HepG2 (cell line): Measurements from ENCODE around the gene CASTOR1. TPM values are rescaled to one million over a fixed set of nuclear protein-coding genes. Genes with fewer than 3 reads are reported as not detected.

Experiments used
- ATAC-seq: fragments of 200-7000 bp; cut with Tn5 transposase; 3 replicates; pipeline ENCODE4 v1.9.1; 2020; ENCODE audit warnings: mild to moderate bottlenecking, moderate library complexity
- BruUV-seq: library from RNA; stranded (reverse); fragments of 400-500 nt; replicated peaks from 2 replicates; lab custom pipeline; 2021; lab: Mats Ljungman, UMichigan
- CTCF ChIA-PET: fragments of 300-600 bp; formaldehyde crosslinking; extraction: SDS; loops from one replicate; lab custom pipeline; 2021; ENCODE audit warnings: low total read pairs, inconsistent platforms, low intra/inter-chr PET ratio; lab: Yijun Ruan, JAX
- POLR2A ChIA-PET: fragments of 350-600 bp; sonication (Branson Sonifier 250); formaldehyde crosslinking; loops from one replicate; lab custom pipeline; 2020; ENCODE audit warnings: antibody characterized with exemption, inconsistent platforms; lab: Yijun Ruan, JAX
- DNase-seq: peaks from one replicate; pipeline ENCODE4 v3.0.0-alpha.2; 2015; ENCODE audit warnings: low spot score
- FAIRE-seq: peaks from 3 replicates; lab custom pipeline; 2011; peaks lifted over from hg19 to GRCh38; lab: Jason Lieb, UNC
- H2AFZ ChIP-seq: one replicate; pipeline ENCODE4 v1.6.1; 2011; ENCODE audit warnings: low read length, inconsistent platforms
- H3K27ac ChIP-seq: fragments of 300-600 bp; 3 replicates; pipeline ENCODE4 v1.8.0; 2011; ENCODE audit warnings: mixed run types, mild to moderate bottlenecking, mixed read lengths, low read length, inconsistent platforms; ENCODE audit not compliant: insufficient read depth; ENCODE audit errors: extremely low read length
- H3K27me3 ChIP-seq, 2 experiments: fragments of 200-600 bp in 1 of 2; 2 replicates in 1 of 2; 3 replicates in 1 of 2; pipeline versions ENCODE4 v1.6.0 to v1.8.0; 2011; ENCODE audit warnings: low read length in 2 of 2, mild to moderate bottlenecking in 2 of 2, moderate library complexity in 2 of 2, inconsistent platforms in 1 of 2; ENCODE audit not compliant: insufficient read depth in 2 of 2, control insufficient read depth in 1 of 2
- H3K36me3 ChIP-seq, 2 experiments: fragments of 200-600 bp in 1 of 2; replicated peaks in 1 of 2; 2 replicates in 1 of 2; 3 replicates in 1 of 2; pipeline versions ENCODE4 v1.5.1 to v1.8.0; 2011; ENCODE audit warnings: low read length in 2 of 2, inconsistent platforms in 1 of 2; ENCODE audit not compliant: insufficient read depth in 2 of 2, control insufficient read depth in 1 of 2
- H3K4me1 ChIP-seq: 2 replicates; pipeline ENCODE4 v1.5.1; 2012; ENCODE audit warnings: low read length, inconsistent platforms; ENCODE audit not compliant: insufficient read depth
- H3K4me2 ChIP-seq: 2 replicates; pipeline ENCODE4 v1.6.0; 2011; ENCODE audit warnings: low read depth, low read length, inconsistent platforms
- H3K4me3 ChIP-seq, 3 experiments: fragments of 200-600 bp in 1 of 3; sonication (generic), shearing (Covaris generic) in 1 of 3; replicated peaks in 1 of 3; 2 replicates each; pipeline ENCODE4 v1.5.1; 2011 to 2016; ENCODE audit warnings: low read length in 3 of 3, inconsistent platforms in 2 of 3, low read depth in 2 of 3, mild to moderate bottlenecking in 2 of 3, control low read depth in 1 of 3, mixed read lengths in 1 of 3; ENCODE audit not compliant: insufficient read depth in 1 of 3
- H3K79me2 ChIP-seq: one replicate; pipeline ENCODE4 v1.6.1; 2011; ENCODE audit warnings: low read length, inconsistent platforms; ENCODE audit not compliant: insufficient read depth
- H3K9ac ChIP-seq: 2 replicates; pipeline ENCODE4 v1.6.0; 2011; ENCODE audit warnings: mild to moderate bottlenecking, low read depth, low read length, inconsistent platforms; ENCODE audit not compliant: insufficient read depth
- H3K9me3 ChIP-seq: 2 replicates; pipeline ENCODE4 v1.5.1; 2012; ENCODE audit warnings: mild to moderate bottlenecking, low read length
- H4K20me1 ChIP-seq: 2 replicates; pipeline ENCODE4 v1.6.0; 2011; ENCODE audit warnings: inconsistent platforms, mild to moderate bottlenecking, low read length, moderate library complexity; ENCODE audit not compliant: insufficient read depth
- HMGA1 ChIP-seq: sonication (generic); formaldehyde crosslinking; conservative IDR thresholded peaks from 2 replicates; pipeline ENCODE4 v1.4.0; 2020; ENCODE audit warnings: missing genetic modification reagents
- MBNL3 ChIP-seq: fragments of 250-450 bp; sonication (Bioruptor Pico); conservative IDR thresholded peaks from 2 replicates; pipeline ENCODE4 v1.8.0; 2022; ENCODE audit warnings: mild to moderate bottlenecking, inconsistent platforms
- PRPF4 ChIP-seq: fragments of 200-400 bp; formaldehyde crosslinking; IDR thresholded peaks from 2 replicates; pipeline ENCODE4 v1.6.1; 2016; ENCODE audit warnings: low read length, low read depth; ENCODE audit not compliant: poor library complexity, severe bottlenecking
- RBFOX2 ChIP-seq: fragments of 200-400 bp; formaldehyde crosslinking; IDR thresholded peaks from 2 replicates; pipeline ENCODE4 v1.6.1; 2017; ENCODE audit warnings: low read depth, mild to moderate bottlenecking, low read length
- RFX1 ChIP-seq: fragments of 450-650 bp; IDR thresholded peaks from 2 replicates; pipeline ENCODE4 v1.6.1; 2017
- RFX3 ChIP-seq: IDR thresholded peaks from 2 replicates; pipeline ENCODE4 v1.6.1; 2016; ENCODE audit warnings: missing biosample characterization, missing genetic modification reagents
- WIZ ChIP-seq: sonication (generic); formaldehyde crosslinking; IDR thresholded peaks from 2 replicates; pipeline ENCODE4 v1.5.1; 2020; ENCODE audit warnings: mild to moderate bottlenecking, missing genetic modification reagents
- WGBS: methylation state at CpG from one replicate; pipeline ENCODE4 v1.1.6; 2017; ENCODE audit warnings: low lambda C conversion rate; 5-methylcytosine and 5-hydroxymethylcytosine counted together
- in situ Hi-C: cut with HindIII; loops from 2 replicates; pipeline ENCODE4 v1.10.0; 2017; ENCODE audit warnings: low pct_unique_long_range_greater_than_20kb; ENCODE audit not compliant: extremely low pct_ligation_motif_present
- intact Hi-C: fragments of 100-400 bp; cut with micrococcal nuclease; formaldehyde crosslinking; loops from one replicate; pipeline ENCODE4 v1.10.0; 2022; ENCODE audit not compliant: unreplicated experiment
- polyA plus RNA-seq, 8 experiments: library from polyadenylated mRNA; depleted of rRNA in 3 of 8; stranded (reverse) in 7 of 8; unstranded in 1 of 8; fragments of >200 nt; fragmentation: Illumina TruSeq in 4 of 8; extraction: Trizol in 4 of 8; gene quantifications; 2 replicates each; pipeline versions ENCODE4 v1.2.1 to v1.2.3, GENCODE V29; 2011 to 2016; ENCODE audit warnings: low read depth in 4 of 8, missing spikeins in 1 of 8, mixed read lengths in 1 of 8; ENCODE audit not compliant: insufficient read depth in 1 of 8
- total RNA-seq, 5 experiments: library from RNA; depleted of rRNA; stranded (reverse); fragments of >200 nt; fragmentation: Illumina TruSeq; extraction: Trizol; gene quantifications; 2 replicates each; pipeline ENCODE4 v1.2.3, GENCODE V29; 2016; ENCODE audit warnings: low read depth in 1 of 5
- TF ChIP-seq, protein P1 (sequence below), 2 experiments: sonication (generic) in 1 of 2; formaldehyde crosslinking in 1 of 2; IDR thresholded peaks; 2 replicates each; pipeline versions ENCODE4 v1.4.0 to v1.6.1; 2016 to 2020; ENCODE audit warnings: borderline replicate concordance in 1 of 2, low read depth in 1 of 2, mild to moderate bottlenecking in 1 of 2, missing genetic modification reagents in 1 of 2

Gene CASTOR1
- total and polyA plus RNA-seq, 2 of the 13 experiments (the other 11 are each of a cell fraction or from before 2014, with no cell fraction given) = 2.6 to 4.4 TPM

DNA sequence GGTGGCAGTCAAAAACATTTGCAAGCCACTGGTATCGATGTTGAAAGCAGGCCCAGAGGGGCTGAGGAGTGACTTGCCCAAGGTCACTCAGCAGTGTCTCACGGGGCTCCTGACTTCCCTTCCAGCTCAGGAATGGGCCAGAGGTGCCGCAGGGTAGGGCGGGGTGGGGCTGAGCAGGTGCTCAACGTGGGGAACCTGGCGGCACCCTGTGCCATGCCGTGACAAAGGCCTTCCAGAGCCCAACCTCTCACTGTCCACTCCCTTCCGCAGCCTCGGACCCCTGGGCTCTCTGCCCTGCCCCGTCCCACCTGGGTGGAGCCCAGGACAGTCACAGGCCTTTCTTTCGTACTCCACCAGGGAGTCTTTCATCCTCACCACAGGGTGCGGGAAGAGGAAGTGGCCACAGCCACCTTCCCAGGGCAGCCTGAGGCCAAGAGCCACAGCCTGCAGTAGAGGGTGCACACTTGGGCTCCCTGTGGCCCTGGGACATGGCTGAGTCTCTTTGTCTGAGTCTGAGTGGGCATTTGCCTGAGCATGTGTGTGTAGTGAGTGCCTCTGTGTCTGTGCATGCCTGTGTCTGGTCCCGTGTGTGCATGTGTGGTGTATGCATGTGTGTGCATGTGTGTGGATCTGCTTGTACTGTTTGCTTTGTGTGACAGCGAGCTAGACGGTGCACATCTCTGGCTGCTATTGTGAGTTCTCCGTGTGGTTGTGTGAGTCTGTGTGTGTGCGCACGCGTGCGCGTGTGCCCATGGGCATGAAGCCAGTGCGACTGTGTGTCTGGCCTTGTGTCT, 36.7 kb downstream of the CASTOR1 start:
- Histone ChIP-seq H3K4me2 (no peak overlapping the region), H3K9me3 (no peaks in the 10 kb centered on the region), H3K27me3 (peaks cover 0 to 4% of the 10 kb centered on the region in 2 experiments; a peak in 1 of 5 replicates), H3K79me2 (no peaks in the 10 kb centered on the region), H3K36me3 (no peaks in the 10 kb centered on the region), H3K27ac (no peak overlapping the region), H4K20me1 (no peaks in the 10 kb centered on the region), H3K4me3 (no peak overlapping the region), H2AFZ (no peak overlapping the region), H3K9ac (no peak overlapping the region), H3K4me1 (peaks cover 67% of the 10 kb centered on the region)
- WGBS = 86% methylated on average over 11 of the region's 22 CpGs
- intact Hi-C loops (no loop called here), in situ Hi-C loops (no loop called here)
- ChIA-PET POLR2A (no interaction called here), CTCF (no interaction called here)
- FAIRE-seq = no peak
- DNase-seq = no peak
- no TSS peak for BruUV-seq
- ATAC-seq = no peak
- no peak for TF ChIP-seq RFX3 (CRISPR knock-in tag)
- no peak for TF ChIP-seq HMGA1 (CRISPR knock-in tag)
- TF ChIP-seq WIZ (CRISPR knock-in tag) = no peak
- TF ChIP-seq PRPF4 = no peak
- no peak for TF ChIP-seq RFX1
- TF ChIP-seq, protein P1, sequence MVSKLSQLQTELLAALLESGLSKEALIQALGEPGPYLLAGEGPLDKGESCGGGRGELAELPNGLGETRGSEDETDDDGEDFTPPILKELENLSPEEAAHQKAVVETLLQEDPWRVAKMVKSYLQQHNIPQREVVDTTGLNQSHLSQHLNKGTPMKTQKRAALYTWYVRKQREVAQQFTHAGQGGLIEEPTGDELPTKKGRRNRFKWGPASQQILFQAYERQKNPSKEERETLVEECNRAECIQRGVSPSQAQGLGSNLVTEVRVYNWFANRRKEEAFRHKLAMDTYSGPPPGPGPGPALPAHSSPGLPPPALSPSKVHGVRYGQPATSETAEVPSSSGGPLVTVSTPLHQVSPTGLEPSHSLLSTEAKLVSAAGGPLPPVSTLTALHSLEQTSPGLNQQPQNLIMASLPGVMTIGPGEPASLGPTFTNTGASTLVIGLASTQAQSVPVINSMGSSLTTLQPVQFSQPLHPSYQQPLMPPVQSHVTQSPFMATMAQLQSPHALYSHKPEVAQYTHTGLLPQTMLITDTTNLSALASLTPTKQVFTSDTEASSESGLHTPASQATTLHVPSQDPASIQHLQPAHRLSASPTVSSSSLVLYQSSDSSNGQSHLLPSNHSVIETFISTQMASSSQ (IDR thresholded peaks at IDR 0.05; ENCODE audit: low read depth) = no peak
- TF ChIP-seq, protein P1 (CRISPR knock-in tag; IDR thresholded peaks at IDR 0.05; ENCODE audit: borderline replicate concordance) = no peak
- no peak for TF ChIP-seq MBNL3
- TF ChIP-seq RBFOX2 = 0 out of 2 replicates have a peak, but pooled peaks have one; percentile 19
- TF ChIP-seq, all 625 proteins: peak for 1
